OCI-LY3 (cell line): Measurements from ENCODE around the gene PRPF4.

Experiments
- EZH2phosphoT487 ChIP-seq: fragments of 200-600 bp; shearing (Covaris generic); IDR thresholded peaks from 2 replicates; pipeline ENCODE4 v1.6.1; 2018; ENCODE audit warnings: antibody characterized with exemption, mixed run types, low read depth
- TF ChIP-seq, protein P1 (sequence below): fragments of 200-600, 300-600 bp; sonication (generic); IDR thresholded peaks from 2 replicates; pipeline ENCODE4 v1.5.1; 2014; ENCODE audit warnings: antibody characterized with exemption, low read length, low read depth

DNA sequence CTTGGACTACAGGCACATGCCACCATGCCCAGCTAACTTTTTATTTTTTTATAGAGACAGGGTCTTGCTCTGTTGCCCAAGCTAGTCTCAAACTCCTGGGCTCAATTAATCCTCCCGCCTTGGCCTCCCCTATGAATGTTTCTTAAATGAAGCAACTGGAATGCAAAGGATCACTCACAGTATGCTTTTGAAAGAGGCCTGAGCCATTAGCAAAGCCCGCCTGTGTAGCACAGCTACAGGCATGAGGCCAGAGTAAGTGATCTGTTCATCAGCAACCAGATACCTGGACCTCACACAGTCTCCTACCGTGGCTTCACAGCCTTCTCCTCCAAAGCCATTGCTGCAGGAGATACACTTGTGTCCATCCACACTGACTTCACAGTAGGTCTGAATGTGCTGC lies 44.6 kb downstream of the PRPF4 start:
- TF ChIP-seq, protein P1, sequence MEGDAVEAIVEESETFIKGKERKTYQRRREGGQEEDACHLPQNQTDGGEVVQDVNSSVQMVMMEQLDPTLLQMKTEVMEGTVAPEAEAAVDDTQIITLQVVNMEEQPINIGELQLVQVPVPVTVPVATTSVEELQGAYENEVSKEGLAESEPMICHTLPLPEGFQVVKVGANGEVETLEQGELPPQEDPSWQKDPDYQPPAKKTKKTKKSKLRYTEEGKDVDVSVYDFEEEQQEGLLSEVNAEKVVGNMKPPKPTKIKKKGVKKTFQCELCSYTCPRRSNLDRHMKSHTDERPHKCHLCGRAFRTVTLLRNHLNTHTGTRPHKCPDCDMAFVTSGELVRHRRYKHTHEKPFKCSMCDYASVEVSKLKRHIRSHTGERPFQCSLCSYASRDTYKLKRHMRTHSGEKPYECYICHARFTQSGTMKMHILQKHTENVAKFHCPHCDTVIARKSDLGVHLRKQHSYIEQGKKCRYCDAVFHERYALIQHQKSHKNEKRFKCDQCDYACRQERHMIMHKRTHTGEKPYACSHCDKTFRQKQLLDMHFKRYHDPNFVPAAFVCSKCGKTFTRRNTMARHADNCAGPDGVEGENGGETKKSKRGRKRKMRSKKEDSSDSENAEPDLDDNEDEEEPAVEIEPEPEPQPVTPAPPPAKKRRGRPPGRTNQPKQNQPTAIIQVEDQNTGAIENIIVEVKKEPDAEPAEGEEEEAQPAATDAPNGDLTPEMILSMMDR = no peak
- no peak for TF ChIP-seq EZH2phosphoT487
